ENCODE measurements around the gene POP4. TPM values are rescaled to one million over a fixed set of nuclear protein-coding genes. Genes with fewer than 3 reads are reported as not detected.

Gene POP4
- polyA plus RNA-seq, 3 donors, result 73.3 to 75.3 (median 73.9) TPM

DNA sequence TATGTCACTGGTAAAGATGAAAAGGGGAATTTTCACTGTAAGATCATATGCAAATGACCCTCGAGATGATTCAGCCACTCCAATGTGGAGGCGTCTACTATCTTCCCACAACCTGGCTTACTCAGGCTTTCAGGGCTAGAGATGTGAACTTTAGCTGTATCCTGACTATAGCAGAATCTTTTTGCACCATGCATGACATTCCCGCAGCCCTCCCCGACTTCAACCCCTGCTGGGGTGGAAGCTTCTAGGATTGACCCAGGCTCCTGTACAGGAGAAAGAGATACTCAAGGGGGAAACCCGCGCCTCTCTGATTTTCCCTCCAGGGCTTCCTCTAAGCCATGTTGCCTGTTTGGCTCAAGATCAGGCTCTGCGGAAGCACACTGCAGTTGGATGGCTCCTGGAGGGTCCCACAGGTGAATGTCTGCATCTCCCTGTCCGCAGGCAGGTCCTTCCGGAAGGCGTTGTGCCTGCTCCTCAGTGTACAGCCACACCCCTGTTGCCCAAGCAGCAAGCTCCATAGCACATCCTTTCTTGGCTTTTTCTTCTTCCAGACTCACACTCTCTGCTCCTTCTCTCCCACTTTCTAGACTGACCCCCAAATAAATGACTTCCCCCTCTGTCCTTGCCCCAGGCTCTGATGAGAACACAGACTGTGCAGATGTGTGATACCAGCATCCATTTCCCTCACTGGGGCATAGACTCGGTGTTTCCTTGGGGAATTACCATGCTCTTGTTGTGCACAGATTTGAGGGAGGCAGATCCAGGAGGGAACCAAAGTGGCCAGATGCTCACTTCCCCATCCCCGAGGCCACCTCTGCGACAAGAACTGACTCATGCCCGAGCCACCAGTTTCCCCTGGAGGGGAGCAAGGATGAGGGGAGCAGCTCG, 29.1 kb upstream of the POP4 start:
- DNase-seq (ENCODE audit: low read depth in 3 of 3, low spot score in 2 of 3), result no peak

DNA sequence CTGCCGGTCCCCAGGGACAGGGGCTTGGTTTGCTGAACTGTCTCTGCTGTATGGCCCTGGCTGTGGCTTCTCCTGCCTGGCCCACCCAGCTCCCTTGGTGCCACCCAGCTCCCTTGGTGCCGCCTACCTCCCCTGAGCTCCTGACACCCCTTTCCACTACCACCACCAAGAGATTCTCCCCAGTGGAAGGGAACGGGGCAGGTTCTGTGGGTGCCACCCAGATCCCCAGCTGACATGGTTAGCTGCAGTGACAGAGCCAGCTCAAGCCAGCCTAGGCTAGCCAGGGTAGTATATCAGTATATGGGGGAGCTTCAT, 28.5 kb upstream of the POP4 start:
- DNase-seq (ENCODE audit: low read depth in 3 of 3, low spot score in 2 of 3), result no peak

GRCh38 chr19:29578349-29578748, 27.7 kb upstream of the POP4 start:
- no peak for DNase-seq (ENCODE audit: low read depth in 3 of 3, low spot score in 2 of 3)

DNA sequence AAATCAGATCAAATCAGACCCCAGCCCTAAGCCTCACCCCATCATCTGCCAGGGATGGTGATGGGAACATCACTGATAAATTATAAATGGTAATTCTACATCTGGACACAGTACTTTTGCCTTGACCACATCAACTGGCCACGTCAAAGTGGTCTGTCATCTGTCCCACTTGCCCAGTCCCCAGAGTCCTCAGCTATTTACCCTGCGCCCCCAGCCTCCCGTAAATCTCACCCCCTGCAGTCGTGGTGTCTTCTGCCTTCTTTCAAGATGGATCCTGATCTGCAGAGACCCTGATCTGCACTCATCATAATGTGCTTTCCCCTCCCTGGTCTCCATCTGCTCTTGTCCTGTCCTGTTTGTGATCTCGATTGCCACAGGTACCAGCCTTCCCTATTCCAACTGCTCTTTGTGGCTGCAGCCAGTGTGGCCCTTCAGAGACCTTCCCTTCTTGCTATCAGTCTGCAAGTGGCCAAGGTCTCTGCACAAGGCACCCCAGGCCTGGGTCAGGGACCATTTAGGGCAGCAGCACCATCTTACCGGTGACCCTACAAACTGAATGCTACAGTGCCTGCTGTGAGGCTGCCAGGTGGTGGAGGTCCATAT, 26.7 kb upstream of the POP4 start:
- DNase-seq (ENCODE audit: low read depth in 3 of 3, low spot score in 2 of 3), result no peak

DNA sequence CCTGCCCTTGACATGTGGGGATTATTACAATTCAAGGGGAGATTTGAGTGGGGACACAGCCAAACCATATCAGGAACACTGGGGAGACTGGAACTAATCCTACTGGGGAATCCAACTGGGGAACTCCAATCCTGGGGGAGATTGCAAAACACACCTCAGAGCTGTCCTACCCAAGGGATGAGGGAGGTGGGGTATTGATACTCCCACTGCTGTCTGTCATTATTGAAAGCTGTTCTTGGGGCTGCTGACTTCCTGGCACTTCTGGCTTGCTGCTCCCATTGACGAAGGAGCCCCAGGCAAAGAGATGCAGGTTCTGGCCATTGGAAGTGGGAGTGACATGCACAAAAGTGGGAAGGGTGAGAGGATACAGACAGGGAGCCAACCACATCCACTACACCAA, 24.7 kb upstream of the POP4 start:
- DNase-seq (ENCODE audit: low read depth in 3 of 3, low spot score in 2 of 3), result no peak

DNA sequence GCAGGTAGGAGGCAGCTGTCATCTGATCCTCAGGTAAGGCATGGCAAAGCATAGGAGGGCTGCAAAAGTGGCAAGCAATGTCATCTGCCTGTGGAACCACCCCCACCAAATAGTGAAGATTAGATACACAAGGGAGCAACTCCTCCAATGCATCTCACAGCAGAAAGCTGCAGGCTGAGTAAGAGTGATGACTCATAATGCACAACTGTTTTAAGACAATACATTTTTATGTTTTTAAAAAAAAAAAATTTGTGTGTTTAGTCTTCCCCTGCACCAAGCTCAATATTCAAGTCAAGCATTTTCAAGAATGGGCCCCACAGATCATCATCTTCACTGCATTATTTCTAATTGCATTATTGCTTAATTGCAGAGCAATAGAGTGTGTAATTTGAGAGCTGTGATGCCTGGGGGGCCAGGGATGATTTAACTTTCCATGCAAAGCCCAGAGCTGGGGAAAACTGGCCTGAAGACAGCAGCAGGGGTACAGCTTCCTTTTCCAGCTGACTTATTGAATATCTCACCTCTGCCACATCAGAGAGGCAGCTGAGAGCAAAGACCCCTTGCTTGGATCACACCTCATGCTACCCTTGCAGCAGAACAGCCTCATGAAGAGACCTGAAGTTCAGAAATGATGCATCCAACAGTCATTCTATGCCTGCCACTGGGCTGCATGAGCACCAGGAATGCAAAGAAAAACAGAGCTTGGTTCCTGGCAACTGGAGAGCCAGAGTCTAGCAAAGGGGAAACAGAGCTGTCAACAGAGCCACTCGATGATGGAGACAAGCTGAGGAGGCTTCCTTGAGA, 22.7 kb upstream of the POP4 start:
- DNase-seq (ENCODE audit: low read depth in 3 of 3, low spot score in 2 of 3), result no peak

DNA sequence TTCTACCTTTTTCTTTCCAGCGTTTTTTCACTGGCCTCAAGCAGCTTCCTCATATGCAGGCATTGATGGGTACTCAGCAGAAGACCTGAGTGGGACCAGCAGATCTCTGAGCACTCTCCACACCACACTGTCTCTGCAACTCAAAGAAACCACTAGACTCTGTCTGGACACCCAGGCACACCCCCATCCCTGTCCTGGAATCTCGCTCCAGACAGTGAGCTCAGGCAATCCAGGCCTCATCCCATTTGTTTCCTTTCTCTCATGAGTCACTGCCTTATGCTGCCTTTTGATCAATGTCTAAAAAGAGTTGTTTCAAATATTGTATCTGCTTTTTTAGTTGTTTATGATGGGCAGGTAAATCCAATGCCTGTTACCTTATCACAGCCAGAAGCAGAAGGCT, 19.7 kb upstream of the POP4 start:
- DNase-seq (ENCODE audit: low read depth in 3 of 3, low spot score in 2 of 3), result no peak

DNA sequence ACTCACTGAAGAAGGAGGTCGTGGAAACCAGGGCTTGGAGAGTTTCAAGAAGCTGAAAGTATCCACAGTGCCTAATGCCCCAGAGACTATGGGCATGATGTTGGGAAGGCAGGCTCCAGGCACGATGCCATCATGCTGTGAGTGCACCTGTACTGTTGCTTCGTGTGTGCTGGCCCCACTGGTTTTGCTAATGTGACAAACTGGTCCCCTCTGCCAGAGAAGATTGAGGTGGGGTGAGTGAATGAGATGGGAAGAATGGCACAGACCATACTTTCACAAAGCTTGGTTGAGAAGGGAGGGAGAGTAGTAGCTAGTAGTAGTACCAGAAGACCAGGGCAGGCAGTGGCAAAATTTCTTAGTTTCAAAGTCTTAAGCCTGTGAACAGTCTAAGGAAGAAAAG, 19.0 kb upstream of the POP4 start:
- no peak for DNase-seq (ENCODE audit: low read depth in 3 of 3, low spot score in 2 of 3)

DNA sequence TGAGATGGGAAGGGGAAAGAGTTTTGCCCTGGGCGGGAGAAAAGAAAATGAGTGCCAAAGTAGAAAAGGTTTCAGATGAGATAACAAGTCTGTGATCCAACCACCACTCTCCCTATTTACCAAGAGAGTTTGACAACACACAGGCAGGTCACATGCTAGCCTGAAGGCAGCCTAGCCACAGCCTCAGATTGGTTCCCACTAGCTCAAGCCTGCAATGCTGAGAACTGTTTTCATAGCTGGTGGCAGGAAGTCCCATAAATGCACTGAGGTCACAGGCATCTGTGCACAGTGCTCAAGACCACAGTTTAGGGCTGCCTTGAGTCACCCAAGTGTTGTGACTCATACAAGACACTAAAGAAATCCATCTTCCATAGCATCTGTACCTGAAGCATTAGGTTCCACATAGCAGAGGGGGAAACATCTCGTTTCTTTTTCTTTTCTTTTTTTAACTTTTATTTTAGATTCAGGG, 18.5 kb upstream of the POP4 start:
- DNase-seq (ENCODE audit: low read depth in 3 of 3, low spot score in 2 of 3), result no peak

- DNase-seq (ENCODE audit: low read depth in 3 of 3, low spot score in 2 of 3), result no peak
Measured at GRCh38 chr19:29588095-29588494, 18.0 kb upstream of the POP4 start.

GRCh38 chr19:29590278-29590677, 15.8 kb upstream of the POP4 start:
- DNase-seq (ENCODE audit: low read depth in 3 of 3, low spot score in 2 of 3), result no peak

DNA sequence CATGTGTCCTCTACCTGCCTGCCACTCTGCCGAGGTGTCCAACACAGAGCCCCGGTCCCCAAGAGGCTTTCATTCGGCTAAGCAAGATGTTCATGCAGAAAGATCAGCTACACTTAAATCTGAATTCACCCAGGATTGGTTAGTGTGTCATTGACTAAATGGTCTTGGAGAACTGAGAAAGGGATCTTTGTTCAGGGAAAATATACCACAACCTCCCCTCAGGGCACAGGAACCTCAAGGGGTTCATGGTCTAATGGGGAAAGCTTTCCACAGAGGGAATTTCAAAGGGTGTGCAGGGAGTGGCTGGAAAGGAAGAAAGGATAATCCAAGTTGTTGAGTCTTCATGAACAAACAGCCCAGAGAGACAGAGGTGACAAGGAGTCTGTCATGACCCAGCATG, 14.4 kb upstream of the POP4 start:
- DNase-seq (ENCODE audit: low read depth in 3 of 3, low spot score in 2 of 3), result no peak

DNA sequence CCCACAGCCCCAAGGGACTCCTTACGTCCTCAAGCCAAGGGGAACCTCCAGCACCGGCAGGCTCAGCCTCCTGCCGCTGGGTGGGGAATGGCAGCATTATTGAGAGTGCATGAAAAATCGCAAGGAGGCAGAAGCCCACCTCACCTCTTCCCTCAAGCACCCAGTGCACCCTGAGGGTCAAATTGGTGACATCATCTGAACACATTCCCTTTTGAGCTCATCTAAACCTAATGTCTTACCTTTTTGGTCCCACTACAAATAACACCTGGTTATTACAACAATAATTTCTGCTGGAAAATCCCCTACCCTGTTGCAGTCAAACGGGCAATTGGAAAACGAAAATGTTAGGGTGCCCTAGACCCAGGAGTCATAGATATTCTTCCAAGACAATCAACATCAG, 12.2 kb upstream of the POP4 start:
- DNase-seq (ENCODE audit: low read depth in 3 of 3, low spot score in 2 of 3), result no peak

- DNase-seq (ENCODE audit: low read depth in 3 of 3, low spot score in 2 of 3), result no peak
Measured at GRCh38 chr19:29596080-29596727, 9.9 kb upstream of the POP4 start.

- DNase-seq (ENCODE audit: low read depth in 3 of 3, low spot score in 2 of 3), result no peak
Measured at GRCh38 chr19:29596885-29597525, 9.1 kb upstream of the POP4 start.

- DNase-seq (ENCODE audit: low read depth in 3 of 3, low spot score in 2 of 3), result no peak
Measured at GRCh38 chr19:29598036-29598435, 8.0 kb upstream of the POP4 start.

GRCh38 chr19:29598496-29598895, 7.6 kb upstream of the POP4 start:
- no peak for DNase-seq (ENCODE audit: low read depth in 3 of 3, low spot score in 2 of 3)

DNA sequence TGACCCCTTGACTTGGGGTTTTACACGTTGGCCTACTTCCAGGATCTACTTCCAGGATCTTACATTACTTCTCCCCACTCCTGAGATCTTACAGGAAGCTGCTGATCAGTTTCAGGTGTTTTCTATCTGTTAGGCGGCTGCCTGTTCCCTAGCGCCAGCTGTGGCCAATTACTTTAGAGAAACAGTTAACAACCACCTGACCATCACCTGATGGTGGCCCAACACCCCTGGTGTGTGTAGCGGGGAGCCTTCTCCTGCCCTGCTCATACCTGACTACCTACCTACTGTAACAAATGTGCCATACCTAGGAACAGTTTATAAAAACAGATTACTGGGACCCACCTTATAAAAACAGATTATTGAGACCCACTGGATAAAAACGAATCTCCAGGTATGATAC, 2.8 kb upstream of the POP4 start:
- no peak for DNase-seq (ENCODE audit: low read depth in 3 of 3, low spot score in 2 of 3)

DNA sequence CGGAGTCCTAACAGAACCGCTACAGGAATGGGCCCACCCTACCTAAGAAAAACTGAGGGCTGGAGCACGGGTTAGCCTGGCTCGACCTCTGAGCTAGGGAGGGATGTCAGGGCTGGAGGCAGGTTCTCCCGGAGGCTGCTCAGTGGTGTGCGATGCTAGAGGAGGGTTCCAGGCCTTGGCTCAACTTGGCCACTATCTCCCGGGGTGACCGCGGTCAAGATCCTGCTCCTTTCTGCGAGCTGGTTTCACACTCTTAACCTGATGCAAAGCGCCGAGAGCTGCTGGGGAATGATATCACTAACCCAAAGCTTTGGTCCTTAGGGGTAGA, 301 bp downstream of the POP4 start:
- no peak for DNase-seq (ENCODE audit: low read depth in 3 of 3, low spot score in 2 of 3)

DNA sequence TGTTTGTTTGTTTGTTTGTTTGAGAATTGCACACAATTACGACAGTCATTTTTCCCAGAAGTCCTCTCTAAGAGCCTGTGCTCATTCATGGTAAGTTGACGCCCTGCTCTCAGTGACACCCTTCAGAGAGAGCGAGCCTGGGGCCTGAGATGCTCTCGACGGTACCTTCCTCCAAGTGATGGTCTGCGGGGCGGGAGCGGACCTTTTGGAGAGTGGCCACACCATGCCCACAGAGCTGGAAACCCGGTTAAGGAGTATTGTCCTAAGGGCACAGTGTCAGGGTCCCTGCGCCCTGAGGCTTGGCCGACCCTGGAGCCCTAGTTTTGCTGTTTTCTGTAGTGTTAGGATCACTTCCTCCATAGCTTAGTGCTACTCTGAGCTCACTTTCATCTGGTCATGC, 3.6 kb downstream of the POP4 start:
- no peak for DNase-seq (ENCODE audit: low read depth in 3 of 3, low spot score in 2 of 3)

GRCh38 chr19:29610213-29610573, 4.1 kb downstream of the POP4 start:
- no peak for DNase-seq (ENCODE audit: low read depth in 3 of 3, low spot score in 2 of 3)
